Activated CD8-positive, alpha-beta memory T cell treated with anti-CD3 and anti-CD28 coated beads for 4 hours (primary cell): ENCODE results near the gene NPNT.

Source experiments
- DNase-seq, 2 donors: peaks; one replicate each; pipeline ENCODE4 v3.0.0-alpha.2; 2020; ENCODE audit warnings: low read depth in 2 of 2

NPNT gene

GRCh38 chr4:105917171-105917685 is 22.0 kb downstream of the NPNT start:
- no peak for DNase-seq

- no peak for DNase-seq
Observed at GRCh38 chr4:105921301-105921700, 26.0 kb downstream of the NPNT start.

DNA sequence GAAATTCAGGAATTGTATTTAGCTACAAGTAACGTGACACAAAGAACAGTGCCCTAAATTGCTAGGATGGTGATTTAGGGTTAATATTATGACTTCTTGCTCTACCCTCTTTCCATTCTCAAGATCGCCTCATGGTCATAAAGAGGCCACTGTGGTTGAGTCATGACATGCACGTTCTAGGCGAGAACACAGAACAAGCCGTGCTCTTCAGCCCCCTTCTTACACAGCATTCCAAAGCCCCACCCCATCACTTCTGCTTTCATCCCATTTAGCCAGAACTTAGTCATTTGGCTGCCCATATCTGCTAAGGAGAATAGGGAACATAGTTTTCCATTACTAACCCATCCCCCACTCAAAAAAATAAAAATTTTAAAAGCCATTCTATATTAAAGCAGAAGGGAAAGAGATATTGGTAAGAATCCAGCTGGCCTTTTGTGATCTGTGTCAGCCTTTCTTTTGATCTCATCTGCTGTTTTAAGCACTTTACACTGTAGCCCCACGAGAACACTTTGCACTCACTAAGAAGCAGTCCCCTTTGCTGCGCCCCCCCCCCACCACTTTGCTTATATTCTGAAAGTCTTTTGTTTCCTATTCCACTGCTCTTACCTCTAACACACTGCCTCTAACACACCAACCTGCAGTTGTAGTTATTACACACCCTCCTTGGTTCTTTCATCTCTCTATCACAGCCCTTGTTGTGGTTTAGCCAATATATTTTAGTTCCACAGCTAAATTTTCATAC is 28.4 kb downstream of the NPNT start:
- no peak for DNase-seq

DNA sequence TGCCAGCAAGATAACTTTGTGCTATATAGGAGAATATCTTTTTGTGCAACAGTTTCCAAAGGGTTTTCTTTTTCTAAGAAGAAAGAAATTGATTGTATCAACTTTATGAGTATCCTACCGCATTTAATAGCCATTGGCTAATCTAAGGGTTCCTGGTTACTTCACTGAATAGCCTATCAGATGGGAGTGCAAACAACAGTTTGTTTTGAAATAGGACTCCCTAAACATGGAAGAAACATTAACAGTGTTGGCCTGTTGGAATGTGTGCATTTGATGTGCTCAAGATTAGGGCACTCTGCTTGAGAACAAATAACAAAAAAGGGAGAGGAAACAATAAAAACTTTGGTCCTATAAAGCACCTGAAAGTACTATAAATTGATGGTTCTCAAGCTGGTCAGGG is 29.1 kb downstream of the NPNT start:
- no peak for DNase-seq

DNA sequence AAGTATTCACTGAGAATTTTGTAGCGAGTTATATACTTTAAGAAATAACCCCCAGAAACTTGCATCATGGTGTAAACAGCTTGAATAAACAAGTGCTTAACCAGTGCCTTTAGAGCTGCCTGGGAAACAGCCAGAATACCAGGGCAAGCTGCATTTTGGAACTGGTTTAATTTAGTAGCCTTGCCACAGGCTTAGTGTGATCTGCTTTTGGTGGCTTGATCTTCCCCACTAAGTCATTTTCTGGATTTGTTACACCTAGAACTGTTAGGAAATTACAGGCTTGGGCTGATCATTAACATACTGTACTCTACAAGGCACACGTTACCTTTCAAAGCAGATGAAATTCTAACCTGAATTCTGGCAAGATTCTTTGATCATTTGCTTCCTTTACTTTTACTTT is 35.4 kb downstream of the NPNT start:
- DNase-seq = no peak

GRCh38 chr4:105933083-105933482 is 37.8 kb downstream of the NPNT start:
- no peak for DNase-seq

DNA sequence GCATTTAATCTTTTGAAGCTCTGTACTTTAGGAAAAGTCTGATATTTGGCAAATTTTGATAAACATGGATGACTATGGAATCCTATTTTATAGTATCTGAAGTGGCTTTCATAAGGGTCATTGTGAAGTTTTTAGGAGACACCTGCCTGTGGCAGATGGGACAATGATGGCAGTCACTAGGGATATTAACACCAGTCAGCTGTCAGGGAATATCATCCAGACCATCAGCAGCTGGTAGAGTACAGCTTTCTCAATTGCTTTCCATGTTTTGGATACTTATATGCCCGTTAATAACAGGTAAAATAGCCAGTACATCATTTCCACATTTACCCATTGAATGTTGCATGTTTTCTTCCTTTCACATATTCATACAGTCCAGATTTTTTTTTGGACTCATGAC is 39.1 kb downstream of the NPNT start:
- DNase-seq = no peak

GRCh38 chr4:105936901-105937300 is 41.6 kb downstream of the NPNT start:
- DNase-seq = no peak

DNA sequence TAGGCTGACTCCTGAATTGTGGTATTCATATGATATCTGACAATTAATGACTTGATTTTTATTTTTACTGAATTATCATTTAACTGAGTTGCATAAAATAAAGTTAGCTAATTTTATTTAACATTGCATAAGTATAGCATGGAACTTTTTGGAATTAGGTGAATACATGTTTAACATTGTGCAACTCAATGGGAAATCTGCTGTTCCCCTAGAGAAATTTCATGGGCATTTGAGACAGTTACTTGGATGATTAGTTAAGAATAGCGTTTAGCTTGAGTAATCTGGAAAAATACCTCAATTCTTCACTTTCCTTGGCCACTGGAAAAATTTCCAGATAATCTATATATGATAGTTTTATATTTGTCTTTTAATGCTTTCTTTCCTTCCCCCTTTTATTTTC is 42.5 kb downstream of the NPNT start:
- no peak for DNase-seq

GRCh38 chr4:105943234-105943633 is 48.0 kb downstream of the NPNT start:
- DNase-seq = no peak

DNA sequence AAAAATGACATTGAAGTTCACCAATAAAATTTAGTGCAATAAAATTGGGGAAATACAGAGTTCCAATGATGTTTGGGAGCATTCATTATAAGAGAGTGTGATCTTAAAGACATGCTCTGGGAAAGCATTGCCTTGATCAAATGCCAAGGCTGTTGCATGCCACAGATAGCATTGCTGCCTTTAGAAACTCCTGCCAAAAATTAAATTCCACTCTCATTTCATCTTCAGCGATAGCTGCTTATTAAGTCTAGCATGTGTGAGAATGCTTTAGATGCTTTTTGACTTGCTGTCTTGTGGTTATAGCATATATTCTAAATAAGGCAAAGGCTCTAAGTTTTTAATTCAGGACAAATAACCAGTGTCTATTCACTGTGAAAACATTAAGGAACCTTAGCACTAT is 49.3 kb downstream of the NPNT start:
- no peak for DNase-seq

DNA sequence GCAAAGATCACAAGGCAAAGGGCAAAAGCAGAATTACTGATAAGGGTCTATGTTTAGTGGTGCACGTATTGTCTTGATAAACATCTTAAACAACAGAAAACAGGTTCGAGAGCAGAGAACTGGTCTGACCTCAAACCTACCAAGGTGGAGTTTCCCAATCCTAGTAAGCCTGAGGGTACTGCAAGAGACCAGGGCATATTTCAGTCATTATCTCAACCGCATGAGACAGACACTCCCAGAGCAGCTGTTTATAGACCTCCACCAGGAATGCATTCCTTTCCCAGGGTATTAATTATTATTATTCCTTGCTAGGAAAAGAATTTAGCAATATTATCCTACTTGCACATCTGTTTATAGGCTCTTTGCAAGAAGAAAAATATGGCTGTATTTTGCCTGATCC is 51.5 kb downstream of the NPNT start:
- DNase-seq = no peak

- no peak for DNase-seq
Observed at GRCh38 chr4:105950701-105951100, 55.4 kb downstream of the NPNT start.

DNA sequence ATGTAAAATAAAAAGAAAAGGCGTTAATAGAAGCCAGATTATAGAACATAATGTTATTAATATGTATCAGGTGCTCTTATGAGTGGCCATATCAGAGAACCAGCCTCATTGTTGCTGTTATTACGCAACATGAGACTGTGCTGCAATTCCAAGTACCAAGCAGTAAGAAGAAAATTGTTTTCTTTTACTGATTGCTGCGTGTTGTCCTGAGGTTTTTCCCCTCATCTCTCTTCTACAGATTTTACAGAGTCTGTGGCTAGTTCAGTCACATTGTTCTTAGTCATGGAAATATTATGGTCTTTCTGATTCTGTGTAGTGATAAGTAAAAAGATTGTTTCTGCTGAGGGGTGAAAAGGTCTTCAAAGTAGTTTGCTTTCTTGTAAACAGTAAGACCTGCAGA is 55.9 kb downstream of the NPNT start:
- no peak for DNase-seq

- no peak for DNase-seq
Observed at GRCh38 chr4:105952591-105952990, 57.3 kb downstream of the NPNT start.

DNA sequence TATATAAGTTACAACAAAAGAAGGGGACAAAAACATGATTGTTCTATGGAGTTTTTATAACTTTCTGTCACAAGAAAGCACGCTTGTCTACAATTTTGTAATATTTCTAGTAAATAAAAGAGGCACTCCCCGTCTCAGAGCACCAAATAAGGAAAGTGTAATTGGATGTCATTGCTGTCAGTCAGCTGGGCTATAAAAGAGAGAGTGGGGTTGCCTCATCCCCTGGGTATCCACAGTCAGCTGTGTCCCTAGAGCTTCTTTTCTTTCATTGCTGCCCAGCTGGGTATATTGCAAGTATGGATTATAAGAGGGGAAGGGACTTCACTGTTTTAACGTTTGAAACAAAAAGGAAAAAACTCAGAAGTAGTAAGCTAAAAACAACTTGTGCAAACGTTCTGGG is 61.3 kb downstream of the NPNT start:
- DNase-seq = no peak

DNA sequence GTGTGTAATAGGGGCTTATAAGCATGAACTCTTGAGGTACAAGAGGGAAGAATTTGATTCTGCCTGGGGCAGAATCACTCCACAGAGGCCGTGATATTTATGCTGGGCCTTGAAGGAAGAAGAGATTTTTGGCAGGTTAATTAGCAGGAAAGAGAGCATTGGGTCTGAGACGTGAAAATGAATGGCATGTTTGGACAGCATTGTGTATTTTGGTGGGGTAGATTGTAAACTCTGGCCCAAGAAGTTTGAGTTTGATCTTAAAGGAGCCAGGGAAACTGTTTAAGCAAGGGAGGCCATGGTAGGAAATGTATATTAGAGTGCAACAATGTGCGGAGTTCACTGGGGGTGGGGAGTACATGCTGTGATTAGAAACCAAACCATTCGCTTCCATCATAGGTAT is 62.4 kb downstream of the NPNT start:
- no peak for DNase-seq

DNA sequence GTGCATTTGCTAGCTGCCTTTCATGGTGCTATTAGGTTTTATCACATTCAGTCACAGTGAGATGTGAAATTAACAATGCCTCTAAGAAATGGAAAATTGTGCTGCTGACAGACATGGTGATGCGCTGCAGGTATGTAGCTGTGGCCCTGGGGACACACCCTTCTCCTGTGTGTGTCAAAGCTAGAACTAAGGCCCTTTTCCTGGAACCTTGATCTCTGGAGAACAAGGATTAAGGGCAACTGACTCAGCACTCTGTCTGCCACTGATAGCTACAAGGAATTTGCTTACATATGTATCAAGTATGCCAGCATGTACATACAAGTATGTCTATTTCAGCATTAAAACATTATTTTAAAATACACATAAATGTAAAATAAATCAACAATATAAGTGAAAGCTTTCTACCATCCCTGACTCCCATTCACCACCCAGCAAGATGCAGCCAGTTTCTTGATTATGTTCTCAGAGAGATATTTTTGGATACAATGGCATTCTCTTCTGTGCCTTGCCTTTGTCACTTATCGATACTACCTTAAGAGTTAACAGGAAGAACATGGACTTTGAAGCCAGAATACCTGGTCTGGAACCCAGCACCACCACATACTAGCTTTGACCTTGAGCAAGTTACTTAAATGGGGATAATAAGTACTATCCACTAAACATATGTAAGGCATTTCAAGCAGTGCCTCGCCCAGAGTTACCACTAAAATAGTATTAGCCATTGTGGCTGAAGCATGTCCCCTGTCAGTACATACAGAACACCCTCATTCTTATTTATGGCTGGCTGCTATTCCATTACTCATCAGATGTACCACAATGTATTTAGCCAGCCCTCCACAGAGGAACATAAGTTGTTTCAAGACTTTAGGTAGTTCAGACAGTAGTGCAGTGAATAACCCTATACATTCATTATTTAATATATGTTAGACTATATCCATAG is 68.5 kb downstream of the NPNT start:
- DNase-seq = no peak

GRCh38 chr4:105965183-105965800 is 70.0 kb downstream of the NPNT start:
- DNase-seq = no peak

DNA sequence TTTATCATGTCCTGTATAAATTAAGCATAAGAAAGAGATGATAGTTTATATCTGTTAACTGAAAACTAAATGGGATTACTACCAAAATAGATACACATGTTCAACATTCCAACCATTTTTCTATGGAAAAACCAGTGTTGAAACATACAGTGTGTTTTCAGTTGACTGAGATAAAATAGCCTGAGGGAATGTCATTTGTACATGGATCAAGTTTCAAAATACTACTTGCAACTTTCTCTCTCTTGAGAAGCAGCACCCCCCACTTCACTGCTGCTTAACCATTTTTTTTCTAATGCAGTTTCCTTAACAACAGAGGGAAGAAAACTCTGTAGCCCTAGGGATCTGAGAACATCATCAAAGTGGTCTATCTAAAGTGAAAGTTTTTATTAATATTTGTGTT is 70.8 kb downstream of the NPNT start:
- DNase-seq = no peak

DNA sequence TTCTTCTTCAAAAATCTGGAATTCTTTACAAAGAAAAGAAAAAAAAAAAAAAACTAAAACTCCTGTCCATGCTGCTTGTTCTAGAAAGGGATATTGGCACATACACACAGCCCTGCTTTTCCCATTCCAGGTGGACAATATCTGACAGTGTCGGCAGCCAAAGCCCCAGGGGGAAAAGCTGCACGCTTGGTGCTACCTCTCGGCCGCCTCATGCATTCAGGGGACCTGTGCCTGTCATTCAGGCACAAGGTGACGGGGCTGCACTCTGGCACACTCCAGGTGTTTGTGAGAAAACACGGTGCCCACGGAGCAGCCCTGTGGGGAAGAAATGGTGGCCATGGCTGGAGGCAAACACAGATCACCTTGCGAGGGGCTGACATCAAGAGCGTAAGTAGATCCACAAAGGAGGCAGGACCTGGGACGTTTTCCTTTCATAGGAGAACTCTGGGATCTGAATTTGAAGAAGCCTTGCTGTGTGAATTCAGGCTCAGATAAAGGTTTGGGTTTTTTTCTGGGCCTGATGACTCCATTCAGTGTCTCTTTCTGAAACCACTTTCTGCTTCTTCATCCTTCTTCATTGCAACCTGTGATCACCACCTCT is 71.9 kb downstream of the NPNT start:
- DNase-seq = no peak

DNA sequence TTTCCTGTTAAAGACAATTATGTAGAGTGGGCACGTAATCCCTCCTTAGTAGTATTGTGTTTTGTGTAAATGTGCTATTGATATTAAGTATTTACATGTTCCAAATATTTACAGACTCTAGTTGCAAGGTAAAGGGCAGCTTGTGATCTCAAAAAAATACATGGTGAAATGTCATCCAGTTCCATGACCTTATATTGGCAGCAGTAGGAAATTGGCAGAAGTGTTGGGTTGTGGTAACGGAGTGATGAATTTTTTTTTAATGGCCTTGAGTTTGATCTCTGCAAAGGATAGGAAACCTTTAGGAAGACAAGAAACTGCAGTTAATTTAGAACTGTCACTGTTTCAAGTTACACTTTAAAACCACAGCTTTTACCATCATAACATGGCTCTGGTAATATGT is 74.3 kb downstream of the NPNT start:
- no peak for DNase-seq
